Measurements from ENCODE around the gene DPEP3. TPM values are rescaled to one million over a fixed set of nuclear protein-coding genes. Genes with fewer than 3 reads are reported as not detected.

DPEP3 gene
- total and polyA plus RNA-seq, 10 of the 15 experiments (the other 5 are each of a cell fraction or from before 2014, with no cell fraction given), result not detected

DNA sequence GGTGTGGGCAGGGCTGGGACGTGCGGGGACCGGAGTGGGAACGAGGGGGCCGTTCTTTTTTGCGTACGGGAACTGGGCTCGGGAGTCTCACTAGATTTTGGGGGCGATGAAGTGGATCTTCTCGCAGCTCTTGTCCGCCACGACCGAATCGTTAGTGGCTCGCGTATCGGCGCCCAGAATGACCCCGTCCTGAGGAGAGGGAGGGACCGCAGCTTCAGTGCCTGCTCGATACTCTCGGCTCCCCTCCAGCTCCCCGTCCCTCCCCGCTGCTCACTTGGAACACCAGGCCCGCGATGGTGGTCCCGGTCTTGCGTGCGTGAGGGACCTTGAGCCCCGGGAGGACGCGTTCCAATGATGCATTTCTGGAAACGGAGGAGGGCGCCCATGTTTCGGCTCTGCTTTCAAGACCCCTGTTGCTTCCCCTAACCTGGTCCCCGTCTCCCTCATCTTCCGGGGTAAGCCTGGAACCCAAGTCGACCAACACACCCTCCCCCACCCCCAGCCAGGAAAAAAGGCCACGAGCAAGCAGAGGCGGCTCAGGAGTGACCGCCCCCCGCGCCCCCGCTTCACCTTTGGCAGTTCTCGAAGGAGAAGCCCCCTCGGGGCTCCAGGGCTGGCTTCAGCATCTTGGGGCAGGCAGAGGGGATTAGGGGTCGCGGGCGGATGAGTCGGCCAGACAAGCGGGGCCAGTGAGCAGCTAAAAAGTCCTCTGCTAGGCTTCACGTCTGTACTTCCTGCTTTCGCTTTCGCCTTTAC, 44.0 kb downstream of the DPEP3 start, which contains the start of gene PSMB10 (continued):
- TF ChIP-seq, protein P1, sequence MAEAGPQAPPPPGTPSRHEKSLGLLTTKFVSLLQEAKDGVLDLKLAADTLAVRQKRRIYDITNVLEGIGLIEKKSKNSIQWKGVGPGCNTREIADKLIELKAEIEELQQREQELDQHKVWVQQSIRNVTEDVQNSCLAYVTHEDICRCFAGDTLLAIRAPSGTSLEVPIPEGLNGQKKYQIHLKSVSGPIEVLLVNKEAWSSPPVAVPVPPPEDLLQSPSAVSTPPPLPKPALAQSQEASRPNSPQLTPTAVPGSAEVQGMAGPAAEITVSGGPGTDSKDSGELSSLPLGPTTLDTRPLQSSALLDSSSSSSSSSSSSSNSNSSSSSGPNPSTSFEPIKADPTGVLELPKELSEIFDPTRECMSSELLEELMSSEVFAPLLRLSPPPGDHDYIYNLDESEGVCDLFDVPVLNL (IDR thresholded peaks at IDR 0.05; ENCODE audit: low read depth, low read length), result no peak
- TF ChIP-seq BHLHE40 (IDR thresholded peaks at IDR 0.05; ENCODE audit: borderline replicate concordance in 1 of 2, low read depth in 2 of 2, low read length in 1 of 2) (peak in 1 of 2 experiments; percentile 40; a peak in 1 of 4 replicates), TCF3 (IDR thresholded peaks at IDR 0.05; ENCODE audit: borderline replicate concordance, insufficient read depth, low read depth, low read length) (no peak), RELB (IDR thresholded peaks at IDR 0.05; ENCODE audit: low read depth) (0 out of 2 replicates have a peak, but pooled peaks have one; percentile 13), NR2F1 (conservative IDR thresholded peaks at IDR 0.05) (peak; percentile 18; the same call in 1 of the 2 replicates), KAT2A (conservative IDR thresholded peaks at IDR 0.05; ENCODE audit: control insufficient read depth, low read depth, low read length) (no peak), FOXK2 (IDR thresholded peaks at IDR 0.05) (no peak), IRF4 (IDR thresholded peaks at IDR 0.05; ENCODE audit: low read depth, low read length) (no peak), RFX5 (IDR thresholded peaks at IDR 0.05; ENCODE audit: low read depth, low read length) (no peak), CHD1 (IDR thresholded peaks at IDR 0.05; ENCODE audit: low read depth, low read length) (no peak), YBX1 (IDR thresholded peaks at IDR 0.05) (no peak), BCL11A (IDR thresholded peaks at IDR 0.05; ENCODE audit: low read depth, low read length) (no peak), ZZZ3 (IDR thresholded peaks at IDR 0.05; ENCODE audit: control insufficient read depth, insufficient read length, low read depth) (no peak), CHD2 (IDR thresholded peaks at IDR 0.05; ENCODE audit: borderline replicate concordance, low read depth, low read length) (peak; percentile 63), JUND (IDR thresholded peaks at IDR 0.05; ENCODE audit: low read depth, low read length) (no peak), CEBPB (IDR thresholded peaks at IDR 0.05; ENCODE audit: borderline replicate concordance in 1 of 2, low read depth in 2 of 2, low read length in 2 of 2) (no peak), GABPA (IDR thresholded peaks at IDR 0.05; ENCODE audit: low read depth) (no peak), EZH2 (IDR thresholded peaks at IDR 0.05; ENCODE audit: borderline replicate concordance, control insufficient read depth, low read depth, low read length) (no peak), GATAD2B (conservative IDR thresholded peaks at IDR 0.05; ENCODE audit: low read depth) (0 out of 2 replicates have a peak, but pooled peaks have one; percentile 13), HDAC6 (IDR thresholded peaks at IDR 0.05; ENCODE audit: unreplicated experiment) (no peak), SREBF2 (IDR thresholded peaks at IDR 0.05; ENCODE audit: low read length) (no peak)
- TF ChIP-seq, protein P2, sequence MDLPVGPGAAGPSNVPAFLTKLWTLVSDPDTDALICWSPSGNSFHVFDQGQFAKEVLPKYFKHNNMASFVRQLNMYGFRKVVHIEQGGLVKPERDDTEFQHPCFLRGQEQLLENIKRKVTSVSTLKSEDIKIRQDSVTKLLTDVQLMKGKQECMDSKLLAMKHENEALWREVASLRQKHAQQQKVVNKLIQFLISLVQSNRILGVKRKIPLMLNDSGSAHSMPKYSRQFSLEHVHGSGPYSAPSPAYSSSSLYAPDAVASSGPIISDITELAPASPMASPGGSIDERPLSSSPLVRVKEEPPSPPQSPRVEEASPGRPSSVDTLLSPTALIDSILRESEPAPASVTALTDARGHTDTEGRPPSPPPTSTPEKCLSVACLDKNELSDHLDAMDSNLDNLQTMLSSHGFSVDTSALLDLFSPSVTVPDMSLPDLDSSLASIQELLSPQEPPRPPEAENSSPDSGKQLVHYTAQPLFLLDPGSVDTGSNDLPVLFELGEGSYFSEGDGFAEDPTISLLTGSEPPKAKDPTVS (IDR thresholded peaks at IDR 0.05; ENCODE audit: low read depth, low read length), result no peak; the same call in 1 of the 2 replicates
- TF ChIP-seq, protein P3, sequence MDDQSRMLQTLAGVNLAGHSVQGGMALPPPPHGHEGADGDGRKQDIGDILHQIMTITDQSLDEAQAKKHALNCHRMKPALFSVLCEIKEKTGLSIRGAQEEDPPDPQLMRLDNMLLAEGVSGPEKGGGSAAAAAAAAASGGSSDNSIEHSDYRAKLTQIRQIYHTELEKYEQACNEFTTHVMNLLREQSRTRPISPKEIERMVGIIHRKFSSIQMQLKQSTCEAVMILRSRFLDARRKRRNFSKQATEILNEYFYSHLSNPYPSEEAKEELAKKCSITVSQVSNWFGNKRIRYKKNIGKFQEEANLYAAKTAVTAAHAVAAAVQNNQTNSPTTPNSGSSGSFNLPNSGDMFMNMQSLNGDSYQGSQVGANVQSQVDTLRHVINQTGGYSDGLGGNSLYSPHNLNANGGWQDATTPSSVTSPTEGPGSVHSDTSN (IDR thresholded peaks at IDR 0.05; ENCODE audit: insufficient replicate concordance, low read depth, low read length), result no peak
- TF ChIP-seq, protein P4, sequence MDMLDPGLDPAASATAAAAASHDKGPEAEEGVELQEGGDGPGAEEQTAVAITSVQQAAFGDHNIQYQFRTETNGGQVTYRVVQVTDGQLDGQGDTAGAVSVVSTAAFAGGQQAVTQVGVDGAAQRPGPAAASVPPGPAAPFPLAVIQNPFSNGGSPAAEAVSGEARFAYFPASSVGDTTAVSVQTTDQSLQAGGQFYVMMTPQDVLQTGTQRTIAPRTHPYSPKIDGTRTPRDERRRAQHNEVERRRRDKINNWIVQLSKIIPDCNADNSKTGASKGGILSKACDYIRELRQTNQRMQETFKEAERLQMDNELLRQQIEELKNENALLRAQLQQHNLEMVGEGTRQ (IDR thresholded peaks at IDR 0.05; ENCODE audit: borderline replicate concordance, low read depth, low read length), result no peak

Measured in GM12878 (cell line).